Measurements from ENCODE around the gene SEC14L5. TPM values are rescaled to one million over a fixed set of nuclear protein-coding genes. Genes with fewer than 3 reads are reported as not detected.

The SEC14L5 gene
- total RNA-seq, 1 donor from 2014 or later, result 0.32 TPM

GRCh38 chr16:4970010-4970409, 11.9 kb downstream of the SEC14L5 start:
- TF ChIP-seq EZH2 (IDR thresholded peaks at IDR 0.05; ENCODE audit: insufficient read depth, low read length) (no peak), CTCF (IDR thresholded peaks at IDR 0.05; ENCODE audit: insufficient read depth, low read depth, low read length) (no peak)
- peaks cover 2% of the 10 kb centered on the region for H3K27me3 ChIP-seq (ENCODE audit: insufficient read depth, low read length)
- H3K27ac ChIP-seq (ENCODE audit: low read depth, low read length), result no peak overlapping the region
- no peaks in the 10 kb centered on the region for H3K9me3 Mint-ChIP-seq (ENCODE audit: unreplicated experiment)
- no peak overlapping the region for H3K4me2 ChIP-seq (ENCODE audit: low read length)
- H3K9ac ChIP-seq (ENCODE audit: low read length), result no peak overlapping the region
- peaks cover 9% of the 10 kb centered on the region for H3K4me1 Mint-ChIP-seq (ENCODE audit: low read depth, unreplicated experiment)
- no peak overlapping the region for H2AFZ ChIP-seq (ENCODE audit: low read depth, low read length)
- no peaks in the 10 kb centered on the region for H3K36me3 Mint-ChIP-seq (ENCODE audit: low read depth, unreplicated experiment)
- H3K27ac Mint-ChIP-seq (ENCODE audit: unreplicated experiment), result no peak overlapping the region
- no peak for DNase-seq (ENCODE audit: low read depth)
- H3K9me3 ChIP-seq (ENCODE audit: insufficient read depth, low read depth, low read length), result no peaks in the 10 kb centered on the region
- no peak for FAIRE-seq
- H4K20me1 ChIP-seq (ENCODE audit: insufficient read depth, low read length), result no peaks in the 10 kb centered on the region
- H3K27me3 Mint-ChIP-seq (ENCODE audit: low read depth, unreplicated experiment), result no peaks in the 10 kb centered on the region
- H3K4me1 ChIP-seq (ENCODE audit: insufficient read depth, low read length), result no peaks in the 10 kb centered on the region
- no peaks in the 10 kb centered on the region for H3K36me3 ChIP-seq (ENCODE audit: insufficient read depth, low read length)
- H3K4me3 Mint-ChIP-seq (ENCODE audit: unreplicated experiment), result no peak overlapping the region
- H3K79me2 ChIP-seq (ENCODE audit: insufficient read depth, low read length), result no peaks in the 10 kb centered on the region
- no peak overlapping the region for H3K4me3 ChIP-seq (ENCODE audit: insufficient read depth, low read depth, low read length)

GRCh38 chr16:4972938-4973587, 14.9 kb downstream of the SEC14L5 start:
- no peak for DNase-seq (ENCODE audit: low read depth)

More at GRCh38 chr16:4972938-4973587, 14.9 kb downstream of the SEC14L5 start:
- no peaks in the 10 kb centered on the region for H3K36me3 Mint-ChIP-seq (ENCODE audit: low read depth, unreplicated experiment)
- H3K27ac ChIP-seq (ENCODE audit: low read depth, low read length), result no peak overlapping the region
- no peaks in the 10 kb centered on the region for H3K27me3 Mint-ChIP-seq (ENCODE audit: low read depth, unreplicated experiment)
- no peak overlapping the region for H3K4me2 ChIP-seq (ENCODE audit: low read length)
- H3K4me1 Mint-ChIP-seq (ENCODE audit: low read depth, unreplicated experiment), result peaks cover 9% of the 10 kb centered on the region
- TF ChIP-seq CTCF (IDR thresholded peaks at IDR 0.05; ENCODE audit: insufficient read depth, low read depth, low read length) (no peak), EZH2 (IDR thresholded peaks at IDR 0.05; ENCODE audit: insufficient read depth, low read length) (no peak)
- H3K4me1 ChIP-seq (ENCODE audit: insufficient read depth, low read length), result no peaks in the 10 kb centered on the region
- FAIRE-seq, result no peak
- no peak overlapping the region for H3K9ac ChIP-seq (ENCODE audit: low read length)
- H3K4me3 ChIP-seq (ENCODE audit: insufficient read depth, low read depth, low read length), result no peak overlapping the region
- no peak overlapping the region for H2AFZ ChIP-seq (ENCODE audit: low read depth, low read length)
- peaks cover 4% of the 10 kb centered on the region for H3K9me3 Mint-ChIP-seq (ENCODE audit: unreplicated experiment)
- no peak overlapping the region for H3K4me3 Mint-ChIP-seq (ENCODE audit: unreplicated experiment)
- H3K9me3 ChIP-seq (ENCODE audit: insufficient read depth, low read depth, low read length), result no peaks in the 10 kb centered on the region
- peaks cover 2% of the 10 kb centered on the region for H3K27me3 ChIP-seq (ENCODE audit: insufficient read depth, low read length)
- H4K20me1 ChIP-seq (ENCODE audit: insufficient read depth, low read length), result no peaks in the 10 kb centered on the region
- peak overlapping the region; percentile 12 for H3K27ac Mint-ChIP-seq (ENCODE audit: unreplicated experiment)
- H3K36me3 ChIP-seq (ENCODE audit: insufficient read depth, low read length), result no peaks in the 10 kb centered on the region
- H3K79me2 ChIP-seq (ENCODE audit: insufficient read depth, low read length), result no peaks in the 10 kb centered on the region

All from astrocyte (in vitro differentiated cells and primary cell).